HG03457 (cell line): Measurements from ENCODE around the gene DLGAP1.
"Not testable (repeated sequence)": the region's sequence is repeated elsewhere in the genome, so short reads cannot be mapped to it uniquely, and the experiment has no call there.

Experiments
- ATAC-seq: cut with Tn5 transposase; IDR thresholded peaks from one replicate; pipeline ENCODE4 v1.9.1; 2021; ENCODE audit warnings: moderate number of reproducible peaks; ENCODE audit not compliant: unreplicated experiment

DLGAP1 gene

GRCh38 chr18:4096486-4096885 is 358.6 kb downstream of the DLGAP1 start:
- ATAC-seq = no peak

GRCh38 chr18:4093676-4094075 is 361.4 kb downstream of the DLGAP1 start:
- no peak for ATAC-seq

GRCh38 chr18:4084382-4084900 is 370.7 kb downstream of the DLGAP1 start:
- no peak for ATAC-seq

- ATAC-seq = no peak
Measured at GRCh38 chr18:4078246-4078645, 376.9 kb downstream of the DLGAP1 start.

- no peak for ATAC-seq
Measured at GRCh38 chr18:4077721-4078120, 377.4 kb downstream of the DLGAP1 start.

- no peak for ATAC-seq
Measured at GRCh38 chr18:4077204-4077603, 377.9 kb downstream of the DLGAP1 start.

- no peak for ATAC-seq
Measured at GRCh38 chr18:4074647-4075046, 380.5 kb downstream of the DLGAP1 start.

- ATAC-seq = no peak
Measured at GRCh38 chr18:4069183-4069582, 385.9 kb downstream of the DLGAP1 start.

GRCh38 chr18:4068552-4069158 is 386.5 kb downstream of the DLGAP1 start:
- no peak for ATAC-seq

- ATAC-seq = no peak
Measured at GRCh38 chr18:4063545-4063944, 391.6 kb downstream of the DLGAP1 start.

- ATAC-seq = no peak
Measured at GRCh38 chr18:4060427-4061281, 394.5 kb downstream of the DLGAP1 start.

GRCh38 chr18:4058179-4058578 is 396.9 kb downstream of the DLGAP1 start:
- ATAC-seq = no peak

GRCh38 chr18:4040391-4041092 is 414.6 kb downstream of the DLGAP1 start:
- ATAC-seq = no peak

- no peak for ATAC-seq
Measured at GRCh38 chr18:4035521-4035920, 419.6 kb downstream of the DLGAP1 start.

- not testable (repeated sequence) for ATAC-seq
Measured at GRCh38 chr18:4034815-4035214, 420.3 kb downstream of the DLGAP1 start.

GRCh38 chr18:4026542-4026941 is 428.6 kb downstream of the DLGAP1 start:
- ATAC-seq = no peak

- ATAC-seq = no peak
Measured at GRCh38 chr18:4024702-4025101, 430.4 kb downstream of the DLGAP1 start.

- ATAC-seq = not testable (repeated sequence)
Measured at GRCh38 chr18:4022749-4023148, 432.4 kb downstream of the DLGAP1 start.

GRCh38 chr18:4020026-4020425 is 435.1 kb downstream of the DLGAP1 start:
- no peak for ATAC-seq

GRCh38 chr18:4017480-4017879 is 437.6 kb downstream of the DLGAP1 start:
- no peak for ATAC-seq

- no peak for ATAC-seq
Measured at GRCh38 chr18:4016391-4017049, 438.6 kb downstream of the DLGAP1 start.
